IgD-negative memory B cell (primary cell): ENCODE measurements around the gene CCDC33. TPM values are rescaled to one million over a fixed set of nuclear protein-coding genes. Genes with fewer than 3 reads are reported as not detected.
"Not testable (repeated sequence)": the region's sequence is repeated elsewhere in the genome, so short reads cannot be mapped to it uniquely, and the experiment has no call there.

ENCODE experiments used
- H3K27ac Mint-ChIP-seq, 3 donors: one replicate each; pipeline ENCODE4 v1.8.0; 2020 to 2022; ENCODE audit warnings: mild to moderate bottlenecking in 3 of 3, mixed read lengths in 3 of 3, moderate library complexity in 1 of 3
- H3K27me3 Mint-ChIP-seq: one replicate; pipeline ENCODE4 v1.8.0; 2021; ENCODE audit warnings: mixed read lengths
- H3K36me3 Mint-ChIP-seq: one replicate; pipeline ENCODE4 v1.8.0; 2020; ENCODE audit warnings: mild to moderate bottlenecking, mixed read lengths
- H3K4me1 Mint-ChIP-seq, 3 donors: one replicate each; pipeline ENCODE4 v1.8.0; 2020 to 2022; ENCODE audit warnings: mixed read lengths in 3 of 3, mild to moderate bottlenecking in 1 of 3
- H3K4me3 Mint-ChIP-seq, 4 donors: one replicate each; pipeline ENCODE4 v1.8.0; 2020 to 2022; ENCODE audit warnings: mild to moderate bottlenecking in 4 of 4, mixed read lengths in 4 of 4, moderate library complexity in 3 of 4
- H3K9me3 Mint-ChIP-seq, 3 donors: one replicate each; pipeline ENCODE4 v1.8.0; 2020 to 2021; ENCODE audit warnings: mixed read lengths in 3 of 3, mild to moderate bottlenecking in 1 of 3
- polyA plus RNA-seq: library from polyadenylated mRNA; unstranded; fragments of 300-500 nt; fragmentation: Illumina TruSeq; gene quantifications from one replicate; pipeline ENCODE4 v1.2.3, GENCODE V29; 2021

CCDC33 gene
- polyA plus RNA-seq, 1 donor from 2014 or later: not detected

DNA sequence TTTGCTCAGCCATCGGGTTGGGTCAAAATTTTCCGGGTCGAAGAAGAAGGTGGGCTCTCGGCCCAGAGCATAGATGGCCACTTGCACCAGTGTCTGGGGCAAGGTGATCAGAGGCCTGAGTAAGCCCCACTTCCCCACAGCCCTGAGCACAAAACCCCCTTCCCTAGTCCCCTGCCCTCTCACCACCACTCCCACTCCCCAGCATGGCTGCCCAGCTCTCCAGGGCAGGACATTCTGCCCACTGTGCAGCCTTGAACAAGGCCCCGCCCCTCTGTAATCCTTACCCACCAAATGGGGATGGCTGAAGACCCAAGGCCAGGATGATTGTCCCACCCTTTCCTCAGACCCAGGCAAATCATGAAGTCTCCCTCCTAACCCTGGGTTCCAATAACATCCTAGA lies 102.5 kb downstream of the CCDC33 start:
- H3K4me1 Mint-ChIP-seq: no peaks in the 10 kb centered on the region
- H3K27me3 Mint-ChIP-seq: no peaks in the 10 kb centered on the region
- H3K36me3 Mint-ChIP-seq: no peaks in the 10 kb centered on the region
- no peak overlapping the region for H3K4me3 Mint-ChIP-seq
- H3K27ac Mint-ChIP-seq: no peak overlapping the region
- H3K9me3 Mint-ChIP-seq: no peaks in the 10 kb centered on the region

- no peaks in the 10 kb centered on the region for H3K4me1 Mint-ChIP-seq
- no peaks in the 10 kb centered on the region for H3K36me3 Mint-ChIP-seq
- no peaks in the 10 kb centered on the region for H3K27me3 Mint-ChIP-seq
These were observed 103.2 kb downstream of the CCDC33 start for GRCh38 chr15:74339371-74339770.

DNA sequence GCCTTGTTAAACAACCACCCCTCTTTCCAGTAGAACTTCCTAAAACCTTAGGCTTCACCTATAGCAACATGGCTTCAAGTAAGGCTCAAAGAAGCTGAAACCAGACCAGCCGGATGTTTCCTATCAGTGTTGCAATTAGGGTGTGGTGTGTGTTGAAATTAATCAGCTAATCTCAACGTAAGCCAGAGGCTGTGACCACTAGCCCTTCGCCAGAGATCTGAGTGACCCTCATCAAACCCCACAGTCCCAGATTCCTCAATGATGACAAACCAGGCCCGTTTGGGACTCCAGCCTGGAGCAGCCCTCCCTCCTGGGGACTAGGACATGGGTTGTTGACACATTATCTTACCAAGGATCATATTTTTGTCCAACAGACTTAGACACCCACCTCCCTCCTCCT lies 104.0 kb downstream of the CCDC33 start:
- Mint-ChIP-seq H3K4me3 (no peak overlapping the region), H3K9me3 (no peaks in the 10 kb centered on the region), H3K27me3 (no peaks in the 10 kb centered on the region), H3K27ac (peak overlapping the region in 1 of 3 donors; percentile 29), H3K4me1 (no peaks in the 10 kb centered on the region), H3K36me3 (no peaks in the 10 kb centered on the region)

More at GRCh38 chr15:74339371-74339770, 103.2 kb downstream of the CCDC33 start:
- no peak overlapping the region for H3K4me3 Mint-ChIP-seq
- no peak overlapping the region for H3K27ac Mint-ChIP-seq
- no peaks in the 10 kb centered on the region for H3K9me3 Mint-ChIP-seq

DNA sequence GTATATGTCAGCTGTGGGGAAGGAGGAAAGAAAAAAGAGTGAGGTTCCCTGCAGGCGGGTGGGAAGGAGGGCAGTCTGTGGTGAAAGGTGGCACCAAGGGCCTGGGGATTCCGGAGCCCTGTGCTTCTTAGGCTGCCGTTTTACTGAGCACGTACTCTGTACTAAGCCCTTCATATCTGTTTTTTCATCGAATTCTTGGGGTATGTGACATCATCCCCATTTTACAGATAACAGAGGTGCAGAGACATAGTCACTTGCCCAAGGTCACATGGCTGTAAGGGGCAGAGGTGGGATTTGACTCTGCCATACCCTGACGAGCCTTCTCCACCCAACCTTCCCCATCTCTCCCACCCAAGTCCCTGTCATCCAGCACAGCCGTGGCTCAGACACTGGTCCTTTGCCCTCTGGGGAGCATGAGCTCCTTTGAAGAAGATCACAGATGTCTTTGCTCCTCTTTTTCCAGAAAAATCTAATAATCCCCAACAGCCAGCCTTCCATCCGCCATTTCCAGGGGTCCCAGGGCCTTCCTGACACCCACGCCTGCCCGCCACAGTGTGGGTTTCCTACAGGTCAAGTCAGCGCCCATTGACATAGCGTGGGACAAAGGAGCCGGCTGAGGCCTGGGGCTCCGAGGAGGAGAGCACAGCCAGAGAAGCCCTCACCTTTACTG lies 107.1 kb downstream of the CCDC33 start:
- H3K9me3 Mint-ChIP-seq: no peaks in the 10 kb centered on the region
- H3K27ac Mint-ChIP-seq: peak overlapping the region in 1 of 3 donors; percentile 84
- H3K36me3 Mint-ChIP-seq: peaks cover 2% of the 10 kb centered on the region
- H3K4me3 Mint-ChIP-seq: peak overlapping the region in 1 of 4 donors; percentile 68
- H3K27me3 Mint-ChIP-seq: peaks cover 5% of the 10 kb centered on the region
- peaks cover 0 to 3% (median 0%) of the 10 kb centered on the region in 3 donors for H3K4me1 Mint-ChIP-seq

GRCh38 chr15:74343797-74344127 lies 107.6 kb downstream of the CCDC33 start:
- H3K36me3 Mint-ChIP-seq: peaks cover 2% of the 10 kb centered on the region
- no peak overlapping the region for H3K27ac Mint-ChIP-seq
- H3K27me3 Mint-ChIP-seq: peaks cover 5% of the 10 kb centered on the region
- H3K4me3 Mint-ChIP-seq: no peak overlapping the region
- H3K9me3 Mint-ChIP-seq: no peaks in the 10 kb centered on the region
- H3K4me1 Mint-ChIP-seq: peaks cover 0 to 3% (median 0%) of the 10 kb centered on the region in 3 donors

- H3K27ac Mint-ChIP-seq: no peak overlapping the region
- no peak overlapping the region for H3K4me3 Mint-ChIP-seq
- peaks cover 5% of the 10 kb centered on the region for H3K27me3 Mint-ChIP-seq
- peaks cover 2% of the 10 kb centered on the region for H3K36me3 Mint-ChIP-seq
- H3K9me3 Mint-ChIP-seq: no peaks in the 10 kb centered on the region
- peaks cover 0 to 3% (median 0%) of the 10 kb centered on the region in 3 donors for H3K4me1 Mint-ChIP-seq
These were observed 108.9 kb downstream of the CCDC33 start for GRCh38 chr15:74345051-74345450.

DNA sequence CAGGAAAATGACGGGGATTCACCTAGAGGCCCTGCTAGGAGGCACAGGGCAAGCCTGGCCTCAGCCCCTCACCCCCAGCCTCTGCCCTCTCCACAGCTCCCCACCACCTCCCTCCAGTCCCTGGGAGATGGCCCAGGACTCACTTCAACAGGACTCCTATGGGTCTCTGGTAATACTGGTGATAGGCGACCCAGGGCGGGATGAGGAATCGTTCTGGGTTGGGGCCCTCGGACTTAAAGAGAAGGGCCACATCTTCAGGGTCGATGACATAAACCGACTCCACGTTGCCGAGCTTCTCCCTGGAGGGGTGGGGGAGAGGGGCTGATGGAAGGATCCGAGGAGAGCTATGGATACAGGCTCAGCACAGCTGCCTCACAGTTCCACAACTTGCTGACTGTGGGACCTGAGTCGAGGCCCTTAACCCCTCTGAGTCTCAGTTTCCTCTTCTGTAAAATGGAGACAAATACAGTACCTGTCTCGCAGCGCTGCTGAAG lies 111.7 kb downstream of the CCDC33 start:
- no peak overlapping the region for H3K4me3 Mint-ChIP-seq
- H3K36me3 Mint-ChIP-seq: peaks cover 2% of the 10 kb centered on the region
- peaks cover 0 to 3% (median 0%) of the 10 kb centered on the region in 3 donors for H3K4me1 Mint-ChIP-seq
- H3K27me3 Mint-ChIP-seq: peaks cover 8% of the 10 kb centered on the region
- H3K9me3 Mint-ChIP-seq: peaks cover 0 to 2% (median 0%) of the 10 kb centered on the region in 3 donors
- no peak overlapping the region for H3K27ac Mint-ChIP-seq

DNA sequence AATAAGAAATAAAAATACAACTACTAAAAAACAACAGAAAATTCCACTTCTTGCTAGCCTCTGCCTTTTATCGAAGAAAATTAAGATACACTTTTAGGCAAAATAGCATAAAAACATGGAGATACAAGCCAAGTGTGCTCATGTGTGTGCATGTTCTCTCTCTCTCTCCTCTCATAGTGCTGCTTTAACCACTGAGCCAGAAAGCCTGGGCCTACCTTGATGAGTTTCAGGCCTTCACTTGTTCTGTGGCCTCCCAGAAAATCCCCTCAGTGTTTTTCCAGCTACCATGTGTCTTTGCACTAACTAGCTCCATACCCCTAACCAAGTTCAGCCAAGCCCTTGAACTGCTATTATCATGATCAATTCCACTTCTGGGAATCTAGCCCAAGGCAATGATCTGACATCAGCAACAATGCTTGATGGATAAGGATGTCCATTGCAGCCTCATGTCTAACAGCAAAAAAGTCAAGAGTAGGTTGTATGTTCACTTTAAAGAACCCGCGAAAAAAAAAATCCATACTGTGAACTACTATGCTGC lies 113.2 kb downstream of the CCDC33 start:
- no peak overlapping the region for H3K4me3 Mint-ChIP-seq
- H3K36me3 Mint-ChIP-seq: peaks cover 2% of the 10 kb centered on the region
- peaks cover 0 to 5% (median 5%) of the 10 kb centered on the region in 3 donors for H3K9me3 Mint-ChIP-seq
- peaks cover 0 to 3% (median 0%) of the 10 kb centered on the region in 3 donors for H3K4me1 Mint-ChIP-seq
- peaks cover 8% of the 10 kb centered on the region for H3K27me3 Mint-ChIP-seq
- no peak overlapping the region for H3K27ac Mint-ChIP-seq

DNA sequence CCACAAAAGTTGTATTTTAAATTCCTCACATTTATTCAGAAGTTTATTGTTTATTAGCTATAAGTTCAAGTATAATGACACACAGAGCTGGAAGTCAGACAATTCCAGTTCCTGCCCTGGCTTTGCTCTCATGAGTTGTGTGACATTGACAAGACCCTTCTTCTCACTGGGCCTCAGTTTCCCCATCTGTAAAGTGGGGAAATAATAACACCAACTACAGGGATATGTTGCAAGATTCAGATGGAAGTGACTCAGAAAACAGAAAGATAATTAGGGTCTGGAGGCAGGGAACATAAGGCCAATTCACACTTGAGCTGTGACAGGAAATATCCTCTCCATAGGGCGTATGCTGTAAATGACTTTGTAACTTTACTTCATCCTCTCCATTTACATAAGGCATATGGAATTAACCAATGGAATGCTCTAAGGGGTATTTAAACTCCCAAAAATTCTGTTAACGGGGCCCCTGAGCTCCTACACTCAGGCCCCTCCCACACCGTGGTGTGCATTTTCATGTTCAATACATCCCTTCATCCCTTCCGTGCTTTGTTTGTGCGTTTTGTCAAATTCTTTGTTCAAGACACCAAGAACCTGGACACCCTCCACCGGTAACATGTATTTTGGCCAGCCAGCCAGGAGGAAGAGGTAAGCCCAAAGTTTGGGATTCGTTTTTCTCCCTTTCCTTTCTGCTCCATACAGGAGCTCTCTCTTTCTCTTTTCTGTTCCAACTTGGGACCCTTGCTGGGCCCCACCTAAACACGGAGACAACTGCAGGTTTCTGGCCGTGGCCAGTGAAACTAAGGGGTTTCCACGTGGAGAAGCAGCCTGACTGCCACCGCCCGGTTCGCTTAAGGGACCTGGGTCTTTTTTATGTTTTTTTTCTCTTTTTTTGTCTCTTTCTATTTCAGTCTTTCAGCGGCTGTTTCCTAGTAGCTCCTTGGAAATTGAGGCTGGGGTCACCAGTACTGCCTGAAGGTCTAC lies 114.5 kb downstream of the CCDC33 start:
- peaks cover 4% of the 10 kb centered on the region for H3K36me3 Mint-ChIP-seq
- no peak overlapping the region for H3K27ac Mint-ChIP-seq
- peaks cover 6% of the 10 kb centered on the region for H3K27me3 Mint-ChIP-seq
- H3K9me3 Mint-ChIP-seq: peaks cover 0 to 10% (median 9%) of the 10 kb centered on the region in 3 donors
- H3K4me1 Mint-ChIP-seq: peaks cover 0 to under 1% (median 0%) of the 10 kb centered on the region in 3 donors
- no peak overlapping the region for H3K4me3 Mint-ChIP-seq

DNA sequence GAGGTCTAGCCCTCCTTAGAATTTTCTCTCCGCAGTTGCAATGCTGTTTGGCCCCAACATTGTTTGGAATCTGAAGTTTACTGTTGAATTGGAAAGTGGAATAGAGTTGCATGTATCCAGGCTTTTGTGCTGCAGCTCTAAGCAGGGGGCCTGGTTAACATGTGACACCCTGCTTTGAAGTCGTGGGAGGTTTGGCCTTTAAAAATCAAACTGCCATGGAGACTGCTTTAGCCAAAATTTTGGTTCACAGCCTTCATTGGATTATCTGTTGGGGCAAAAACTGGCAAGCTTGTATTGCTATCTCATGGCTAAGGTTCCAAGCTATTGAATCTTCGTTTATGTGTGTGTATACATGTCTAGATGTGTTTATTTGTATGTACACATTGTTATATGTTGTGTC lies 115.5 kb downstream of the CCDC33 start:
- Mint-ChIP-seq H3K27ac (no peak overlapping the region), H3K4me1 (no peaks in the 10 kb centered on the region), H3K36me3 (peaks cover 4% of the 10 kb centered on the region), H3K27me3 (peaks cover 3% of the 10 kb centered on the region), H3K9me3 (peaks cover 0 to 10% (median 9%) of the 10 kb centered on the region in 3 donors), H3K4me3 (no peak overlapping the region)

DNA sequence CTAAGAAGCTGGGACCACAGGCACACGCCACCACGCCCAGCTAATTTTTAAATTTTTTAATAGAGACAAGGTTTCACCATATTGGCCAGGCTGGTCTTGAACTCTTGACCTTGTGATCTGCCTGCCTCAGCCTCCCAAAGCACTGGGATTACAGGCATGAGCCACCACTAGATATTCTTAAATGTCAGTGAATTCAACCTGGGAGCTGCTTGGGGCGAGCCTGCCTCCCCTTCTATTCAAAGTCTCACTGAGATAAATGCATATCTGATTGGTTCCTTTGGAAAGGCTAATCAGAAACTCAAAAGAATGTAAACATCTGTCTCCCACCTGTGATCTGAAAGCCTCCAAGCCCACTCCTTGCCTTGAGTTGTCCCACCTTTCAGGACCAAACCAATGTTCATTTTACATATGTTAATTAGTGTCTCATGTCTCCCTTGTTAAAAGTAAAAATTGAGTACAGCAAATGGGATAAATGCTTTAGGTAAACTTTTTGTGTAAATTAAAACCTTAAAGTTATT lies 116.3 kb downstream of the CCDC33 start:
- H3K9me3 Mint-ChIP-seq: peaks cover 0 to 10% (median 9%) of the 10 kb centered on the region in 3 donors
- H3K27me3 Mint-ChIP-seq: peaks cover 3% of the 10 kb centered on the region
- H3K27ac Mint-ChIP-seq: no peak overlapping the region
- H3K4me3 Mint-ChIP-seq: no peak overlapping the region
- no peaks in the 10 kb centered on the region for H3K4me1 Mint-ChIP-seq
- peaks cover 4% of the 10 kb centered on the region for H3K36me3 Mint-ChIP-seq

DNA sequence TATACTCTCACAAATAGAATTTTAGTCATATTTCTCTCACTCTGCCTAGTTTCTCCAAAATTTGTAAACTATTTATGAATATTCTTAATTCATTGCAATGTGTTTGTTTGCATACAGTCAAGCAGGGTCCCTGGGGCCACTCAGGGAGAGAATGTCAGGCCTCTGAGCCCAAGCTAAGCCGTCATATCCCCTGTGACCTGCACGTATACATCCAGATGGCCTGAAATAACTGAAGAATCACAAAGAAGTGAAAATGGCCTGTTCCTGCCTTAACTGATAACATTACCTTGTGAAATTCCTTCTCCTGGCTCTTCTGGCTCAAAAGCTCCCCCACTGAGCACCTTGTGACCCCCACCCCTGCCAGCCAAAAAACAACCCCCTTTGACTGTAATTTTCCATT lies 117.9 kb downstream of the CCDC33 start:
- not testable (repeated sequence) for H3K4me3 Mint-ChIP-seq, H3K27me3 Mint-ChIP-seq, H3K36me3 Mint-ChIP-seq, H3K9me3 Mint-ChIP-seq, H3K4me1 Mint-ChIP-seq, H3K27ac Mint-ChIP-seq

- not testable (repeated sequence) for H3K27me3 Mint-ChIP-seq, H3K4me1 Mint-ChIP-seq, H3K36me3 Mint-ChIP-seq, H3K4me3 Mint-ChIP-seq, H3K27ac Mint-ChIP-seq, H3K9me3 Mint-ChIP-seq
These were observed 119.9 kb downstream of the CCDC33 start for GRCh38 chr15:74356050-74356449.

GRCh38 chr15:74357514-74357913 lies 121.4 kb downstream of the CCDC33 start:
- not testable (repeated sequence) for H3K27ac Mint-ChIP-seq, H3K27me3 Mint-ChIP-seq, H3K36me3 Mint-ChIP-seq, H3K9me3 Mint-ChIP-seq, H3K4me3 Mint-ChIP-seq, H3K4me1 Mint-ChIP-seq

- not testable (repeated sequence) for H3K4me3 Mint-ChIP-seq, H3K36me3 Mint-ChIP-seq, H3K27me3 Mint-ChIP-seq, H3K4me1 Mint-ChIP-seq, H3K9me3 Mint-ChIP-seq, H3K27ac Mint-ChIP-seq
These were observed 123.2 kb downstream of the CCDC33 start for GRCh38 chr15:74359376-74359775.
